GM19240 (cell line): ENCODE measurements around the gene NDST1.
"Not testable (repeated sequence)": the region's sequence is repeated elsewhere in the genome, so short reads cannot be mapped to it uniquely, and the experiment has no call there.

ENCODE experiments used
- DNase-seq: peaks from one replicate; pipeline ENCODE4 v3.0.0; 2011; ENCODE audit warnings: low spot score; ENCODE audit not compliant: insufficient read length

NDST1 gene

GRCh38 chr5:150506571-150507473 lies 1.1 kb upstream of the NDST1 start:
- no peak for DNase-seq

GRCh38 chr5:150508277-150508640 lies 328 bp downstream of the NDST1 start:
- DNase-seq = no peak

- DNase-seq = no peak
These were observed 897 bp downstream of the NDST1 start for GRCh38 chr5:150508828-150509227.

GRCh38 chr5:150509992-150510391 lies 2.1 kb downstream of the NDST1 start:
- DNase-seq = no peak

GRCh38 chr5:150510460-150511263 lies 2.7 kb downstream of the NDST1 start:
- no peak for DNase-seq

- no peak for DNase-seq
These were observed 3.8 kb downstream of the NDST1 start for GRCh38 chr5:150511578-150512367.

- no peak for DNase-seq
These were observed 4.4 kb downstream of the NDST1 start for GRCh38 chr5:150512368-150512747.

- no peak for DNase-seq
These were observed 5.7 kb downstream of the NDST1 start for GRCh38 chr5:150513375-150514309.

- no peak for DNase-seq
These were observed 6.8 kb downstream of the NDST1 start for GRCh38 chr5:150514708-150515211.

- no peak for DNase-seq
These were observed 7.5 kb downstream of the NDST1 start for GRCh38 chr5:150515446-150515845.

GRCh38 chr5:150516011-150516410 lies 8.1 kb downstream of the NDST1 start:
- DNase-seq = no peak

- DNase-seq = no peak
These were observed 9.6 kb downstream of the NDST1 start for GRCh38 chr5:150517272-150518152.

GRCh38 chr5:150518712-150519559 lies 11.0 kb downstream of the NDST1 start:
- DNase-seq = not testable (repeated sequence)

GRCh38 chr5:150519560-150519945 lies 11.6 kb downstream of the NDST1 start:
- DNase-seq = no peak

- no peak for DNase-seq
These were observed 12.0 kb downstream of the NDST1 start for GRCh38 chr5:150519978-150520377.

- DNase-seq = no peak
These were observed 13.0 kb downstream of the NDST1 start for GRCh38 chr5:150520747-150521521.

- no peak for DNase-seq
These were observed 13.5 kb downstream of the NDST1 start for GRCh38 chr5:150521522-150521817.

GRCh38 chr5:150521939-150522503 lies 14.1 kb downstream of the NDST1 start:
- DNase-seq = no peak
